WTC11 (cell line): ENCODE measurements around the gene SPACA9. TPM values are rescaled to one million over a fixed set of nuclear protein-coding genes. Genes with fewer than 3 reads are reported as not detected.

Experiments
- ATAC-seq: fragments of 200-7000 bp; cut with Tn5 transposase; 2 replicates; pipeline ENCODE4 v1.10.0; 2021; ENCODE audit warnings: mild to moderate bottlenecking, moderate library complexity
- CTCF ChIA-PET: fragments of 300-600 bp; sonication (Branson Sonifier 250); formaldehyde crosslinking; loops from one replicate; lab custom pipeline; 2021; ENCODE audit warnings: antibody characterized with exemption; lab: Charles Lee
- POLR2A ChIA-PET: fragments of 350-600 bp; sonication (Branson Sonifier 250); formaldehyde crosslinking; loops from one replicate; lab custom pipeline; 2021; ENCODE audit warnings: antibody characterized with exemption; lab: Charles Lee
- DNase-seq: peaks from one replicate; pipeline ENCODE4 v3.0.0; 2021; ENCODE audit warnings: low spot score
- H3K27ac Mint-ChIP-seq: 2 replicates; pipeline ENCODE4 v1.8.0; 2021; ENCODE audit warnings: mixed read lengths
- H3K27me3 Mint-ChIP-seq: 2 replicates; pipeline ENCODE4 v1.8.0; 2021; ENCODE audit warnings: low read depth, mild to moderate bottlenecking, moderate library complexity, mixed read lengths
- H3K36me3 Mint-ChIP-seq: 2 replicates; pipeline ENCODE4 v1.8.0; 2021; ENCODE audit warnings: mixed read lengths
- H3K4me1 Mint-ChIP-seq: 2 replicates; pipeline ENCODE4 v1.8.0; 2022; ENCODE audit warnings: mixed read lengths
- H3K4me3 Mint-ChIP-seq: 2 replicates; pipeline ENCODE4 v1.8.0; 2021; ENCODE audit warnings: mild to moderate bottlenecking, moderate library complexity, mixed read lengths
- H3K9me3 Mint-ChIP-seq: 2 replicates; pipeline ENCODE4 v1.8.0; 2021; ENCODE audit warnings: mixed read lengths
- ARID4B ChIP-seq: sonication (generic); formaldehyde crosslinking; IDR thresholded peaks from 2 replicates; pipeline ENCODE4 v1.8.0; 2023; ENCODE audit warnings: missing genetic modification reagents, mild to moderate bottlenecking, borderline replicate concordance
- CBFB ChIP-seq: sonication (generic); formaldehyde crosslinking; IDR thresholded peaks from 2 replicates; pipeline ENCODE4 v1.8.1; 2022; ENCODE audit warnings: mild to moderate bottlenecking, low read depth, missing genetic modification reagents
- FOXJ3 ChIP-seq: sonication (generic); formaldehyde crosslinking; IDR thresholded peaks from 2 replicates; pipeline ENCODE4 v1.9.0; 2021; ENCODE audit warnings: missing genetic modification reagents, mild to moderate bottlenecking, borderline replicate concordance
- FOXK1 ChIP-seq: sonication (generic); formaldehyde crosslinking; IDR thresholded peaks from 2 replicates; pipeline ENCODE4 v1.8.0; 2022; ENCODE audit warnings: mild to moderate bottlenecking, moderate library complexity, missing genetic modification reagents
- FOXP1 ChIP-seq: sonication (generic); formaldehyde crosslinking; IDR thresholded peaks from 2 replicates; pipeline ENCODE4 v1.8.0; 2022; ENCODE audit warnings: missing genetic modification reagents, mild to moderate bottlenecking, moderate library complexity, borderline replicate concordance
- NFATC4 ChIP-seq: fragments of 250-450 bp; sonication (Bioruptor Pico); IDR thresholded peaks from 2 replicates; pipeline ENCODE4 v1.9.0; 2021; ENCODE audit warnings: mild to moderate bottlenecking
- NFE2L1 ChIP-seq: sonication (generic); formaldehyde crosslinking; IDR thresholded peaks from 2 replicates; pipeline ENCODE4 v1.8.1; 2023; ENCODE audit warnings: missing genetic modification reagents
- NR2C2 ChIP-seq: sonication (generic); formaldehyde crosslinking; IDR thresholded peaks from 2 replicates; pipeline ENCODE4 v1.8.0; 2022; ENCODE audit warnings: mild to moderate bottlenecking, missing genetic modification reagents
- SOX15 ChIP-seq: fragments of 250-450 bp; sonication (Bioruptor Pico); IDR thresholded peaks from 2 replicates; pipeline ENCODE4 v1.9.0; 2021; ENCODE audit warnings: mild to moderate bottlenecking
- STAT6 ChIP-seq: sonication (generic); formaldehyde crosslinking; conservative IDR thresholded peaks from 2 replicates; pipeline ENCODE4 v1.8.1; 2023; ENCODE audit warnings: mild to moderate bottlenecking, low read depth, missing genetic modification reagents, moderate library complexity
- ZBTB21 ChIP-seq: sonication (generic); formaldehyde crosslinking; IDR thresholded peaks from 2 replicates; pipeline ENCODE4 v1.8.1; 2023; ENCODE audit warnings: mild to moderate bottlenecking, missing genetic modification reagents, borderline replicate concordance
- ZNF396 ChIP-seq: fragments of 250-450 bp; sonication (Bioruptor Pico); IDR thresholded peaks from 2 replicates; pipeline ENCODE4 v1.8.0; 2021; ENCODE audit warnings: mild to moderate bottlenecking, moderate library complexity, borderline replicate concordance
- total RNA-seq: library from RNA; stranded (reverse); gene quantifications from 3 replicates; pipeline ENCODE4 v1.2.3, GENCODE V29; 2021
- TF ChIP-seq, protein P1 (sequence below): sonication (generic); formaldehyde crosslinking; IDR thresholded peaks from 2 replicates; pipeline ENCODE4 v1.8.0; 2023; ENCODE audit warnings: mild to moderate bottlenecking, missing genetic modification reagents
- TF ChIP-seq, protein P2 (sequence below): sonication (generic); formaldehyde crosslinking; IDR thresholded peaks from 2 replicates; pipeline ENCODE4 v1.8.1; 2022; ENCODE audit warnings: mild to moderate bottlenecking, missing genetic modification reagents, moderate library complexity, borderline replicate concordance
- TF ChIP-seq, protein P3 (sequence below): sonication (generic); formaldehyde crosslinking; IDR thresholded peaks from 2 replicates; pipeline ENCODE4 v1.8.0; 2022; ENCODE audit warnings: mild to moderate bottlenecking, missing genetic modification reagents

SPACA9 gene
- total RNA-seq, 1 experiment from 2014 or later = 0.48 TPM

DNA sequence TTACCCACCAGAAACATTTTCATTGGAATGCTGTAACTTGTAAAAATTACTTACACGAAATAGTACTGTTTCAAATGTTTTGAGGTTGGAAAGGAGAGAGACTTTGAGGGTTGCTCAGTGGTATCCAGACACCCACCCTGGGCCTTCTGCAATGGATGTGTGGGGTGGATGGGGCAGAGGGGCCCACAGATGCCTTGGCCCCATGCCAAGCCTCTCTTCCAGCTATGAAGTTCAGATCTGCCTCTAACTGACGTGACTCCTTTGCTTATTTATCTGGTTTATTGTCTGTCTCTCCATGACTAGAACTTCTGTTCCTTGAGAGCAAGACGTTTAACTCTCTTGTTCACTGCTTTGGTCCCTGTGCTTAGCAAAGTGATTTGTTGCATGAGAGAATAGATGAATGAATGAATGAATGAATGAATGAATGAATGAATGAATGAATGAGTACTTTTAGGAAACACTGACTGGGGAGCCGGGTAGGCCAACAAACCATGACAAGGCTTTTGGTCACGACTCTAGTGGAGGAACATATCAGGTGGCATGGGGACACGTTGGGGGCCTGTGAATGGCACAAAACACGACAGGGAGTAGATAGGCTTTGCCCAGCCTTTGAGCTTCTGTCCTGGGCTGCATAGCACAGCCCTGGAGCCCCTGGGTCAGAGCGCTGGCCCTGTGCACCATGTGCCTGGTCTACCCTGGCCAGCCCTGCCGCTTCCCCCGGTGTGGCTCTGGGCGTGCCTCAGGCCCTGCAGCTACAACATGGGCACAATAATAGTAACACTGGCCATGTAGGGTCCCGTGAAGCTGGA, 32.4 kb upstream of the SPACA9 start (continued):
- TF ChIP-seq NR2C2 (CRISPR knock-in tag) (no peak), STAT6 (no peak), FOXK1 (CRISPR knock-in tag) (no peak), NFATC4 (CRISPR knock-in tag) (no peak), ZBTB21 (CRISPR knock-in tag) (no peak)

GRCh38 chr9:132846918-132847515, 31.7 kb upstream of the SPACA9 start:
- Mint-ChIP-seq H3K36me3 (no peaks in the 10 kb centered on the region), H3K4me1 (peaks cover 18% of the 10 kb centered on the region), H3K27me3 (no peaks in the 10 kb centered on the region; the same call in 1 of the 2 replicates), H3K27ac (no peak overlapping the region), H3K4me3 (no peak overlapping the region), H3K9me3 (no peaks in the 10 kb centered on the region)
- no peak for TF ChIP-seq FOXJ3 (CRISPR knock-in tag)
- CTCF ChIA-PET = interaction anchor here (0.6 to 1.6 kb wide), 4 partner anchors 9 to 132 kb away, joined by 4 to 5 read pairs (median 4); no protein-coding TSS in a partner anchor
- ATAC-seq (no peak), DNase-seq (no peak)
- POLR2A ChIA-PET = interaction anchor here (0.6 kb wide), 1 partner anchor 162 kb away, joined by 5 read pairs; no protein-coding TSS in a partner anchor

DNA sequence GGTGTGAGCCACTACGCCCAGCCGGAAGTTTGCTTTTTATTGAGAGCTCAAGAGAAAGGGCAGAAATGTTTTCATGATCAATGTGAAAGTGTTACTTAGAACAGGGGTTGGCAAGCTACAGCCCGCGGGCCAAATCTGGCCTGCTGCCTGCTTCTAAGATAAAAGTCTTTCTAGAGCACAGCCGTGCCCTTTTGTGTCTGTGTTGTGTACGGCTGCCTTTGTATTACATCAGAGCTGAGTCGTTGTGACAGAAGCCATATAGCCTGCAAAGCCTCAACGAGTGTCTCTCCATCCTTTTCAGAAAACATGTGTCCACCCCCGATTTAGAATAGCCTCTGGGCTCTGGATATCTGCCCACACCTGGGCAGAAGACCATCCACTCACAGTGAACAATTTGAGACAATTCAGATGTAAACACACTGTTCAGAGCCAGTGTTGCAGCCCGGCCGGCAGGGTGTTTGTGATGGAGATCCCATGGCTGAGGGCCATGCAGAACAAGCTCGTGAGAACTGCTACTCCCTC, 29.5 kb upstream of the SPACA9 start:
- ATAC-seq (no peak), DNase-seq (no peak)
- Mint-ChIP-seq H3K4me3 (no peak overlapping the region), H3K27ac (peak overlapping the region; percentile 15; the same call in 1 of the 2 replicates), H3K4me1 (peaks cover 15% of the 10 kb centered on the region), H3K36me3 (no peaks in the 10 kb centered on the region), H3K9me3 (no peaks in the 10 kb centered on the region), H3K27me3 (no peaks in the 10 kb centered on the region; the same call in 1 of the 2 replicates)
- TF ChIP-seq, protein P1, sequence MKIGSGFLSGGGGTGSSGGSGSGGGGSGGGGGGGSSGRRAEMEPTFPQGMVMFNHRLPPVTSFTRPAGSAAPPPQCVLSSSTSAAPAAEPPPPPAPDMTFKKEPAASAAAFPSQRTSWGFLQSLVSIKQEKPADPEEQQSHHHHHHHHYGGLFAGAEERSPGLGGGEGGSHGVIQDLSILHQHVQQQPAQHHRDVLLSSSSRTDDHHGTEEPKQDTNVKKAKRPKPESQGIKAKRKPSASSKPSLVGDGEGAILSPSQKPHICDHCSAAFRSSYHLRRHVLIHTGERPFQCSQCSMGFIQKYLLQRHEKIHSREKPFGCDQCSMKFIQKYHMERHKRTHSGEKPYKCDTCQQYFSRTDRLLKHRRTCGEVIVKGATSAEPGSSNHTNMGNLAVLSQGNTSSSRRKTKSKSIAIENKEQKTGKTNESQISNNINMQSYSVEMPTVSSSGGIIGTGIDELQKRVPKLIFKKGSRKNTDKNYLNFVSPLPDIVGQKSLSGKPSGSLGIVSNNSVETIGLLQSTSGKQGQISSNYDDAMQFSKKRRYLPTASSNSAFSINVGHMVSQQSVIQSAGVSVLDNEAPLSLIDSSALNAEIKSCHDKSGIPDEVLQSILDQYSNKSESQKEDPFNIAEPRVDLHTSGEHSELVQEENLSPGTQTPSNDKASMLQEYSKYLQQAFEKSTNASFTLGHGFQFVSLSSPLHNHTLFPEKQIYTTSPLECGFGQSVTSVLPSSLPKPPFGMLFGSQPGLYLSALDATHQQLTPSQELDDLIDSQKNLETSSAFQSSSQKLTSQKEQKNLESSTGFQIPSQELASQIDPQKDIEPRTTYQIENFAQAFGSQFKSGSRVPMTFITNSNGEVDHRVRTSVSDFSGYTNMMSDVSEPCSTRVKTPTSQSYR (CRISPR knock-in tag) = no peak
- TF ChIP-seq ZNF396 (CRISPR knock-in tag) (no peak), NFE2L1 (CRISPR knock-in tag) (no peak), FOXJ3 (CRISPR knock-in tag) (no peak), SOX15 (no peak), FOXP1 (CRISPR knock-in tag) (no peak), NFATC4 (CRISPR knock-in tag) (no peak), ZBTB21 (CRISPR knock-in tag) (no peak), CBFB (CRISPR knock-in tag) (no peak), ARID4B (CRISPR knock-in tag) (no peak)
- TF ChIP-seq, protein P2, sequence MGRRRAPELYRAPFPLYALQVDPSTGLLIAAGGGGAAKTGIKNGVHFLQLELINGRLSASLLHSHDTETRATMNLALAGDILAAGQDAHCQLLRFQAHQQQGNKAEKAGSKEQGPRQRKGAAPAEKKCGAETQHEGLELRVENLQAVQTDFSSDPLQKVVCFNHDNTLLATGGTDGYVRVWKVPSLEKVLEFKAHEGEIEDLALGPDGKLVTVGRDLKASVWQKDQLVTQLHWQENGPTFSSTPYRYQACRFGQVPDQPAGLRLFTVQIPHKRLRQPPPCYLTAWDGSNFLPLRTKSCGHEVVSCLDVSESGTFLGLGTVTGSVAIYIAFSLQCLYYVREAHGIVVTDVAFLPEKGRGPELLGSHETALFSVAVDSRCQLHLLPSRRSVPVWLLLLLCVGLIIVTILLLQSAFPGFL (CRISPR knock-in tag) = no peak
- TF ChIP-seq, protein P3, sequence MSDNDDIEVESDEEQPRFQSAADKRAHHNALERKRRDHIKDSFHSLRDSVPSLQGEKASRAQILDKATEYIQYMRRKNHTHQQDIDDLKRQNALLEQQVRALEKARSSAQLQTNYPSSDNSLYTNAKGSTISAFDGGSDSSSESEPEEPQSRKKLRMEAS = no peak
- POLR2A ChIA-PET = interaction anchor here (0.6 to 1.0 kb wide), 2 partner anchors 30 to 1072 kb away, joined by 3 to 8 read pairs; no protein-coding TSS in a partner anchor
- CTCF ChIA-PET = interaction anchor here (0.5 to 1.6 kb wide), 41 partner anchors 8 to 493 kb away, joined by 3 to 16 read pairs (median 5); partner anchors contain the start of genes SPACA9 and TSC1
